COLO668 (cell line): Measurements from ENCODE around the gene CST3.
"Not testable (repeated sequence)": the region's sequence is repeated elsewhere in the genome, so short reads cannot be mapped to it uniquely, and the experiment has no call there.

Experiments used
- DNase-seq: peaks from one replicate; lab custom pipeline; 2025; ENCODE audit not compliant: unreplicated experiment; lab: John Stamatoyannopoulos, UW

The CST3 gene

GRCh38 chr20:23662276-23662870 is 24.6 kb upstream of the CST3 start:
- DNase-seq, result no peak

- DNase-seq, result no peak
Observed at GRCh38 chr20:23661002-23661429, 23.3 kb upstream of the CST3 start.

GRCh38 chr20:23659989-23660837 is 22.5 kb upstream of the CST3 start:
- no peak for DNase-seq

- DNase-seq, result not testable (repeated sequence)
Observed at GRCh38 chr20:23659610-23659988, 21.8 kb upstream of the CST3 start.

GRCh38 chr20:23658989-23659609 is 21.3 kb upstream of the CST3 start:
- DNase-seq, result no peak

GRCh38 chr20:23658336-23658735 is 20.6 kb upstream of the CST3 start:
- DNase-seq, result no peak

GRCh38 chr20:23657202-23657601 is 19.4 kb upstream of the CST3 start:
- DNase-seq, result no peak

GRCh38 chr20:23656372-23656771 is 18.6 kb upstream of the CST3 start:
- DNase-seq, result no peak

- no peak for DNase-seq
Observed at GRCh38 chr20:23655491-23656211, 17.9 kb upstream of the CST3 start.

GRCh38 chr20:23654717-23655116 is 17.0 kb upstream of the CST3 start:
- DNase-seq, result no peak

- DNase-seq, result no peak
Observed at GRCh38 chr20:23654000-23654399, 16.2 kb upstream of the CST3 start.

GRCh38 chr20:23653400-23653938 is 15.7 kb upstream of the CST3 start:
- no peak for DNase-seq

GRCh38 chr20:23652926-23653325 is 15.2 kb upstream of the CST3 start:
- DNase-seq, result no peak

- no peak for DNase-seq
Observed at GRCh38 chr20:23652371-23652770, 14.6 kb upstream of the CST3 start.

GRCh38 chr20:23651117-23651516 is 13.4 kb upstream of the CST3 start:
- DNase-seq, result no peak

GRCh38 chr20:23649830-23650417 is 12.2 kb upstream of the CST3 start:
- DNase-seq, result no peak

- no peak for DNase-seq
Observed at GRCh38 chr20:23649242-23649641, 11.5 kb upstream of the CST3 start.

GRCh38 chr20:23647346-23647745 is 9.6 kb upstream of the CST3 start:
- DNase-seq, result no peak

- no peak for DNase-seq
Observed at GRCh38 chr20:23646106-23646873, 8.5 kb upstream of the CST3 start.

GRCh38 chr20:23645575-23645974 is 7.8 kb upstream of the CST3 start:
- DNase-seq, result no peak
